Measurements from ENCODE around the gene C11orf21.

Gene C11orf21

GRCh38 chr11:2320568-2321310, 19.0 kb upstream of the C11orf21 start:
- no peak for DNase-seq

- DNase-seq = no peak
These were observed 18.2 kb upstream of the C11orf21 start for GRCh38 chr11:2319791-2320472.

GRCh38 chr11:2318707-2319106, 17.0 kb upstream of the C11orf21 start:
- DNase-seq = no peak

- DNase-seq = no peak
These were observed 16.4 kb upstream of the C11orf21 start for GRCh38 chr11:2318123-2318522.

- no peak for DNase-seq
These were observed 15.8 kb upstream of the C11orf21 start for GRCh38 chr11:2317354-2318050.

- no peak for DNase-seq
These were observed 15.2 kb upstream of the C11orf21 start for GRCh38 chr11:2316963-2317244.

- DNase-seq = no peak
These were observed 14.6 kb upstream of the C11orf21 start for GRCh38 chr11:2316169-2316962.

GRCh38 chr11:2315395-2316168, 13.9 kb upstream of the C11orf21 start:
- DNase-seq = no peak

- DNase-seq = no peak
These were observed 13.0 kb upstream of the C11orf21 start for GRCh38 chr11:2314525-2315394.

- DNase-seq = no peak
These were observed 12.4 kb upstream of the C11orf21 start for GRCh38 chr11:2314136-2314524.

GRCh38 chr11:2313051-2313951, 11.6 kb upstream of the C11orf21 start:
- DNase-seq = no peak

GRCh38 chr11:2312232-2313042, 10.7 kb upstream of the C11orf21 start:
- no peak for DNase-seq

- no peak for DNase-seq
These were observed 9.8 kb upstream of the C11orf21 start for GRCh38 chr11:2311353-2312133.

- DNase-seq = no peak
These were observed 9.2 kb upstream of the C11orf21 start for GRCh38 chr11:2310786-2311352.

GRCh38 chr11:2310073-2310785, 8.5 kb upstream of the C11orf21 start:
- no peak for DNase-seq

GRCh38 chr11:2309251-2310072, 7.7 kb upstream of the C11orf21 start:
- no peak for DNase-seq

GRCh38 chr11:2308713-2309112, 7.0 kb upstream of the C11orf21 start:
- DNase-seq = no peak
